HG03159 (cell line): Measurements from ENCODE around the gene RPL13A.

Experiments used
- ATAC-seq: cut with Tn5 transposase; IDR thresholded peaks from one replicate; pipeline ENCODE4 v1.9.1; 2021; ENCODE audit warnings: mild to moderate bottlenecking, moderate library complexity; ENCODE audit not compliant: unreplicated experiment

The RPL13A gene

DNA sequence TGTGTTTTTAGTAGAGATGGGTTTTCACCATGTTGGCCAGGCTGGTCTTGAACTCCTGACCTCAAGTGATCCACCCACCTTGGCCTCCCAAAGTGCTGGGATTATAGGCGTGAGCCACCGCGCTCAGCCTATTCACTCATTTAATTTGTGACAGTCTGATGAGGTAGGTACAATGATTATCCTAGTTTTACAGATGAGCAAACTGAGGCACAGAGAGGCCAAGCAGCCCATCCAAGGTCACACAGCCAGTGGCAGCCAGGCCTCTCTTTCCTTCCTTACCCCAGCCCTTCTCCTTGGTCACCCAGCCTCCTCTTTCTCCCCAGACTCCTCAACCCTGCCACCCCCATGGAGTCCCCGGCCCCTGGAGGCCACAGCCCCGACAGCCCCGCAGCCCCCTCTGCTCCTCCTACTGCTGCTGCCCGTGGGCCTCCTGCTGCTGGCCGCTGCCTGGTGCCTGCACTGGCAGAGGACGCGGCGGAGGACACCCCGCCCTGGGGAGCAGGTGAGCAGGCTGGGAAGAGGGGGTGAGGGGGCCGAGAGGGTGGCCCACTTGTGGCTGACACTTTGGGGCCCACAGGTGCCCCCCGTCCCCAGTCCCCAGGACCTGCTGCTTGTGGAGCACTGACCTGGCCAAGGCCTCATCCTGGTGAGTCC is 7.3 kb upstream of the RPL13A start:
- no peak for ATAC-seq

DNA sequence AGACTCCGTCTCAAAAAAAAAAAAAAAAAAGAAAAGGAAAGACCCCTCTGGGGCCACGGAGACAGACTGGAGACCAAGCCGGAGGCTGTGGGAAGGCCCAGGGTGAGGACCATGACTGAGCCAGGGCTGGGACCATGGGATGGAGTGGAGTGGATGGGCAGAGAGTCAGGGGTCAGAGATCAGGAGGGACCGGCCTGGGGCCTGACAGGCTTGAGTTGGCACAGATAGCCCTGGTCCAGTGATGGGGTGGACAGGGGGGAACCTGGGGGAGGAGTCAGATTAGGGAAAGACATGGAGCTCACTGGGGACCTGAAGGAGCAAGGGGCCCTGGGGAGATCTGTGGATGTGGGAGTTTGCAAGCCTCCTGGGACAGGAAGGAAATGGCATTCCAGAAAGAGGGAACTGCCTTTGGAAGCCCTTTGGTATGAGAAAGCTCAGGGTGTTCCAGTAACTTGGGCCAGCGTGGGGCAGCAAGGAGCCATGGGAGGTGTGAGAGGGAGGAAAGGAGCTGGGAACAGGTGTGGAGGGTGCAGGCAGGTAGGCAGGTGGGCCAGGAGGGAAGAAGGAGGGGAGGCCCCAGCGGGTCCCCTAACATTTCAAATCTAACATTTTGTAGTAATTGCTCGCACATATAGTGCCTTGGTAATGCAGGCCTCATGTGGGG is 6.3 kb upstream of the RPL13A start:
- ATAC-seq, result no peak

DNA sequence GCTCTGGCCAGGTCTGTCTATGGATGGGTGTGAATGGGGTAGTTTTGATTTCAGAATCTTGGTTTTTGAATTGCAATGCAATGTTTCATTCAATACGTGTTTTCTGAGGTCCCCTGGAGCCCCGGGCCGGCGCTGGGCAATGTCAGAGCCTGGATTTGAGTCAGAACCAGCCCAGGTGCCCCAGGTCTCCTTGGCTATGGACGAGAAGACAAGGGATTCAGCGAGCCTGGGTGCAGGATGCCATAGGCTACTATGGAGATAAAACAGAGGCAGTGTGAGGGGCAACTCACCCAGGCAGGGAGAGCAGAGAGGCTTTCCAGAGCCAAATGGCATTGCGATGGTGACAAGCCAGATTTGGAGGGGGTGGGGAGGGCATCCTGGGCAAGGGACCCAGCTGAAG is 1.2 kb upstream of the RPL13A start:
- ATAC-seq, result no peak

DNA sequence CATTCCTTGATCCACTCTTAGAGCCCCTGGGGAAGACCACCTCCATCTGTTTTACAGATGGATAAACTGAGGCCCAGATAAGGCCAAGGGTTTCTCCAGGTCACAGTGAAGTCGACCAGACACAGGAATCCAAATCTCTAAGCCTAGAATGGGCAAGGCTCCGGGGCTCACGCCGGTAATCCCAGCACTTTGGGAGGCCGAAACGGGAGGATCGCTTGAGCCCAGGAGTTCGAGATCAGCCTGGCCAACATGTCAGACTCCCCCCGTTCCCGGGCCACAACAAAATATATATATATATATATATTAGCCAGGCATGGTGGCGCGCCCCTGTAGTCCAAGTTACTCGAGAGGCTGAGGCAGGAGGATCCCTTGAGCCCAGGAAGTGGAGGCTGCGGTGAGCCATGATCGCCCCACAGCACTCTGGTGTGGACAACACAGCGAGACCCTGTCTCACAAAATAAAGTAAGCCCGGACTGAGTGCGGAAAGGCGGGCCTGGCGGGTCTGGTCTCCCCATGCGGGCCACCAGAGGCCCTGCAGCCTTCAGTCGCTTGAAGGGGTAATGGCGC is 615 bp upstream of the RPL13A start:
- ATAC-seq, result no peak

DNA sequence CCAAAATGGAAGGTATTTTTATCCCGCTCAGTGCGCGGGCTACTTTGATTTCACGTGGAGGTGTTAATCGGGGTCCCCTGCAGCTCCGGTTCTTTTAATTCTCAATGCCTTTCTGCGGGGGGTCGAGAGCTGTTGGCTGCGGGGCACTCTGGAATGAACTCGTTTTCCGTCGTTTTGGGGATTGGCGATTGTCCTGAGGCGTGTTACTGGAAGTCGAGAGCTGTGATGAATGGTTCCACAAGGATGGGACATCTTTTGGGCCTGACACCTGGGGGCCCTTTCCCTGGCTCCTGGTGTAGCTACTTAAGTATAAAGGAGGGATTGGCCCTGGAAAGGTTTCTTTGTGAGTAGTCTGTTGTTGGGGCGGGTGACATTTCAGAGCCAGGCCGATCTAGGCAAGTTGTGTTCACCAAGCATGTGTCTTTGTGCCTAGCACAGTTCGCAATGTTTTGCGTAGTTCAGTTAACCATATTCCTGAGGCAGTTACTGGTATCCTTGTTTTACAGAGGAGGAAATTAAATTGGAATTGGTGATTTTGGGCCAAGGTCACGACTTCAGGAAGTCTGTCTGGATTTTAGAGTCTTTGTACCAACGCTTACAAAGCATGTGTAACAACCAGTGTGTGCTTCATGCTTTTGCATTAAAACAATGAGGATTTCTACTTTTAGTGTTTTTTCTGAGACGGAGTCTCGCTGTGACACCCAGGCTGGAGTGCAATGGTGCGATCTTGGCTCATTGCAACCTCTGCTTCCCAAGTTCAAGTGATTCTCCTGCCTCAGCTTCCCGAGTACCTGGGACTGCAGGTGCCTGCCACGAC is 846 bp downstream of the RPL13A start:
- ATAC-seq, result no peak

DNA sequence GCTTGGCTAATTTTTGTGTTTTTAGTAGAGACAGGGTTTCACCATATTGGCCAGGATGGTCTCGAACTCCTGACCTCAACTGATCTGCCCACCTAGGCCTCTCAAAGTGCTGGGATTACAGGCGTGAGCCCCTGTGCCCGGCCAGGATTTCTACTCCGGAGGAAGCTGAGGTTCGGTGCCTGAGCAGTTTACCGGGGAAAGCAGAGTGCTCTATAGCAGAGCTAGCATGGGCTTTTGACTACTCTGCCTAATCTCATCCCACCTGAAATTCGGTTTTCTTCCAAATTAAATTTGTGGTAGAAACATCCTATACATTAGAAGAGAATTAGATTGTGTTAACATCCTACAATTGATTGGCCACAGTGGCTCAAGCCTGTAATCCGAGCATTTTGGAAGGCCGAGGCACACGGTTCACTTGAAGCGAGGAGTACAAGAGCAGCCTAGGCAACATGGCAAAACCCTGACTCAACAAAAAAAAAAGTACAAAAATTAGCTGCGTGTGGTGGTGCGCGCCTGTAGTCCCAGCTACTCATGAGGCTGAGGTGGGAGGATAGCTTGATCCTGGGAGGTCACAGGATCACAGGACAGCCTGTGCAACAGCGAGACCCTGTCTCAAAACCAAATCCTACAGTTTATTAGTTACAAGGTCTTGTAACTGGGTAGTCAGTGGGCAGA is 1.6 kb downstream of the RPL13A start:
- ATAC-seq, result no peak

DNA sequence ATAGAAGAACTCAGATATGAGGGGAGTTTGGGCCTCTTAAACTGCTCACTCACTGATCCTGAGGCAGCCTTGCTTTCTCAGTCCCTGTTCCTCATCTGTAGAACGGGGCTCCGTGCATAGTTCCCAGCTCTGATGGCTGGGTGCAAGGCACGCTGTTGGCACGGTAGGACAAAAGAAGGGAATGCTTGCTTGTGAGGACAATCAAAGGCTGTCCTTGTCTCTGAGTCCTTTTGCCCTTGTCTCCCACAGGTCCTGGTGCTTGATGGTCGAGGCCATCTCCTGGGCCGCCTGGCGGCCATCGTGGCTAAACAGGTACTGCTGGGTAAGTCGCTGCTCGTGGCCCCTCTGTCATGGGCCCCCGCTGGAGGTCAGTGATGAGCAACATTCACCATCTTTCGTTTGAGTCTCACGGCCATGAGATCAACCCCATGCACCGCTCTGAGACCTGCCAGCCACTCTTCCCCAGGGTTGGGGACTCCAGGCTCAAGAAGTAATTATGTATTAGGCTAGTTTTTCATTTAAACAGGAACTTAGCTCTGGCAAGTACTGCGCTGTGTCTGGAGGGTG is 2.3 kb downstream of the RPL13A start:
- ATAC-seq, result no peak

DNA sequence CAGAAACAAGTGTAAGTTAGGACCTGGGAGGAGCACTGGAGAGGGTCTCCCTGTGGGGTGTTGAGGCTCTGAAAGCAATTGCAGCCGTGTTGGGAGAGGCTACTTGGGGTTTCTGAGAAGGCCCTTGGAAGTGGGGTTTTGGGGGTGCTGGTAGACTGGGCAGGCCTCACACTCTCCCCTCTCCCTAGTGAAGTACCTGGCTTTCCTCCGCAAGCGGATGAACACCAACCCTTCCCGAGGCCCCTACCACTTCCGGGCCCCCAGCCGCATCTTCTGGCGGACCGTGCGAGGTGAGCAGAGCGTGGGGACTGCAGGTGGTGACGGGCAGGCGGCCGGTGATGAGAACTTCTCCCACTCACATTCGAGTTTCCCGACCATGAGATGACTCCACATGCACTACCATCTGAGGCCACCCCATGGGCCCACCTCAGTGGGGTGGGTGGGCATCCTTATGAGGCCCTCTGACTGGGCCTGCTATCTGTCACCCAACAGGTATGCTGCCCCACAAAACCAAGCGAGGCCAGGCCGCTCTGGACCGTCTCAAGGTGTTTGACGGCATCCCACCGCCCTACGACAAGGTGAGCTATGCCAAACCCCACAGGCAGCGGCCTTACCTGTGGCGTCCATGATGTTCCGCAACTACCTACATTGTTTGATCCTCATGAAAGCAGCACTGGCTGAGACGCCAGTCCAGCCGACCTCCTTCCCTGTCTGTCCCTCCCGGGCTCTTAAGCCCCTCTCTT is 3.0 kb downstream of the RPL13A start:
- ATAC-seq, result no peak

DNA sequence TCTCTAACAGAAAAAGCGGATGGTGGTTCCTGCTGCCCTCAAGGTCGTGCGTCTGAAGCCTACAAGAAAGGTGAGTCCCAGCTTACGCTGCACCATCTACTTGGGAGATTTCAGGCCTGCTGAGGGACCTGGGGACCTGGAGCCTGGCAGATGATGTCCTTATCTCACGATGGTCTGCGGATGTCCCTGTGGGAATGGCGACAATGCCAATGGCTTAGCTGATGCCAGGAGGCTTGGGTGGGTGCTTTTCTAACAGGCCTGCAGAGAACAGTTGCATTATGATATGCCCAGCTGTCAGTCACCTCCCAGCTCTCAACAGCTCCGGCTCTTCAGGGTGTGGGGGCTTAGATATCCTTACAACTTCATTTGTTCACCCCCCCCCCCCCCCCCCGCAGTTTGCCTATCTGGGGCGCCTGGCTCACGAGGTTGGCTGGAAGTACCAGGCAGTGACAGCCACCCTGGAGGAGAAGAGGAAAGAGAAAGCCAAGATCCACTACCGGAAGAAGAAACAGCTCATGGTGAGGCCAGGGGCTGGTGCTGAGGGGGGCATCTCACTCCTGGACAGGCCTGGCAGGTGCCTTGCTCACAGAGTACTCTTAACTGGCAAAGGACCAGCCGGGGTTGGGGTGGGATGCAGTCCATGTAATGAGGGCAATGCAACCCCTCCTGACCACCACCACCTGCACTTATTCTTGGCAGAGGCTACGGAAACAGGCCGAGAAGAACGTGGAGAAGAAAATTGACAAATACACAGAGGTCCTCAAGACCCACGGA is 3.8 kb downstream of the RPL13A start:
- no peak for ATAC-seq

DNA sequence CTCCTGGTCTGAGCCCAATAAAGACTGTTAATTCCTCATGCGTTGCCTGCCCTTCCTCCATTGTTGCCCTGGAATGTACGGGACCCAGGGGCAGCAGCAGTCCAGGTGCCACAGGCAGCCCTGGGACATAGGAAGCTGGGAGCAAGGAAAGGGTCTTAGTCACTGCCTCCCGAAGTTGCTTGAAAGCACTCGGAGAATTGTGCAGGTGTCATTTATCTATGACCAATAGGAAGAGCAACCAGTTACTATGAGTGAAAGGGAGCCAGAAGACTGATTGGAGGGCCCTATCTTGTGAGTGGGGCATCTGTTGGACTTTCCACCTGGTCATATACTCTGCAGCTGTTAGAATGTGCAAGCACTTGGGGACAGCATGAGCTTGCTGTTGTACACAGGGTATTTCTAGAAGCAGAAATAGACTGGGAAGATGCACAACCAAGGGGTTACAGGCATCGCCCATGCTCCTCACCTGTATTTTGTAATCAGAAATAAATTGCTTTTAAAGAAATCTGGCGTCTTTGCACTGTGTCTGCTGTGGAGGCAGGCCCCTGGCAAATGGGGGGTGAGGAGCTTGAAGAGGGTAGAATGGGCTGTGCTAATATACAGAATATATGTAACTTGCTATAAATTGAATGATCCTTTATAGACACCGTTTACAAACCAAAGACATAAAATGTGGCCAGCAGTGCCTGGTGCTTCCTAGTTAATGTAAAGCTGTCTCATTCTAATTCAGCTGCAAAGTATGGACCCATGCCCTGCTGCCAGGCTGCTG is 4.6 kb downstream of the RPL13A start:
- ATAC-seq, result no peak

DNA sequence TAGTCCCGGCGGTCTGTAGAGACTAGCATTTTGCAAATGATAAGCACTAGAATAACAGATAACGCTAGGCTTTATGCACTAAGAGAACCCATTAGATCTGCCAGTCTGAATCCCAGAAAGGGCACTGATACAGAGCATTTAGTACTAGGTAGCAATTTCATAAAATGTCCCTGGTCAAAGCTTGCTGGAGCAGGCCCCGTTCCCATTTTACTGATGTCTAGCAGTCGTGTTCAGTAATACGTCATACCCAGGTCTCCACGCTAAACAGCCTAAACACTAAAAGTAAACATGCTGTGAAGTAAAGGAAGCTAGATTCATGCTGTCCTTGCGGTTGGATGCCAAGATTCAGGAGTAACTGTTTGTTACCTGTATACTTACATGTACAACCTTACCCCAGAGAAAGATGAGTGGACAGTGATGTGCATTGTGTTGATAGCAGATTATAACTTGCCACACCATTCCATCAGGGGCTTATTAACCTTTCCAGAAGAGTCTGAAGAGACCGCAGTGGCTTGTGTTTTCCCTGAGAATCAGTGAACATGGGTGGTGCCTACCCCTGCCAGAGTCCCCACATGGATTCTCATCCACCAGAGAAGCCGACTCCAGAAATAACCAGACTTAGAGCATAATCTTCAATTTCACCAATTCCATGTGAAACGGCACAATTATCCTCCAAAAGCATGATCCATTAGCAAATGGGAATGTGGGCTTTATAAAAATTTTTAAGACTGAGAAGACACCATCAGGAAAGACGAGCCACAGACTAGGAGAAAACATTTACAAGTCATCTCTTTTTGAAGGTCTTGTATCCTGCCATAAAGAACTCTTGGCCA is 5.4 kb downstream of the RPL13A start:
- no peak for ATAC-seq

DNA sequence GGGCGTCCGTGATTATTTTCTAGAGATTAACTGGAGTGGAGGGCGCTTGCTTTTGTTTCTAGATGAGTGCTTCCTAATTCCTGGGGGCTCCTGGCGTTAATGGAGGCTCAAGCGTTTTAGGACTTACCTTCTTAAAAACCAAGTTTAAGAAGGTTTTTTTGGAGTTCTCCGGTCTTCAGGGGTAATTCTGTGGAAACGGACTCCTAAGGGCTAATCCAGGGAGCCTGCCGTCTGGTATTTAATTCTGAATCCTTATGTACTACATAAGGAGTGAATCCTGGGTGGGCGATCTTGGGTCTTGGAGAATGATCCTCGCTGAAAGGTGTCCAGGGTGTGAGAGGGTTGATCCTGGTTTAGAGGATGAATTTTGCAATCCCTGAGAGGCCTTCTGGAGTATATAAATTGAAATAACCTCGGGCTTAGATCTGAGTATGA is 9.2 kb downstream of the RPL13A start:
- no peak for ATAC-seq

DNA sequence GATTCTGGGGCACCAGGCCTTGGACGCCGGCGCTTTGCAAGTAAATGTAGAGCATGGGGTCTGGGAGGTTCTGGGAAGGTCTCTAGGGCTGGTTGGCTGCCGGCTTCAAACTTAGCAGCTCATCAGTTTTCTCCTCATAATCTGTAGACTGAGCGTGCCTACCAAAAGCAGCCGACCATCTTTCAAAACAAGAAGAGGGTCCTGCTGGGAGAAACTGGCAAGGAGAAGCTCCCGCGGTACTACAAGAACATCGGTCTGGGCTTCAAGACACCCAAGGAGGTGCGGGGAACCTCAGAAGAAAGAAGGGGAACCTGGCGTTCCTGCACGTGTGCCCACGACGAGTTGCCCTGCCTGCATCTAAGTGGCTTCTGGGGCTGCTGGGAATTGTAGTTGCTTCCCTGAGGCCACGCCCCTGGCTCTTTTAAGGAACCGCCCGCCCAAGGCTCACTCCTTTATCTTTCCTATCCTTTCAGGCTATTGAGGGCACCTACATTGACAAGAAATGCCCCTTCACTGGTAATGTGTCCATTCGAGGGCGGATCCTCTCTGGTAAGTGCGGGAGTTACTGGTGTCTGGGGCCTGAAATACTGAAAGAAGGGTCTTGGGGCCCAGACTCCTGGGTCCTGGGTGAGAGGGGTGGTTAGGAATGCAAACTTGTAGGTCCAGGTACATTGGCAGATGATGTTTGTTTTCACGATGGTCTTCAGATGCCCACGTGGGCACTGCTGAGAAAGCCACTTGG is 9.8 kb downstream of the RPL13A start:
- no peak for ATAC-seq

DNA sequence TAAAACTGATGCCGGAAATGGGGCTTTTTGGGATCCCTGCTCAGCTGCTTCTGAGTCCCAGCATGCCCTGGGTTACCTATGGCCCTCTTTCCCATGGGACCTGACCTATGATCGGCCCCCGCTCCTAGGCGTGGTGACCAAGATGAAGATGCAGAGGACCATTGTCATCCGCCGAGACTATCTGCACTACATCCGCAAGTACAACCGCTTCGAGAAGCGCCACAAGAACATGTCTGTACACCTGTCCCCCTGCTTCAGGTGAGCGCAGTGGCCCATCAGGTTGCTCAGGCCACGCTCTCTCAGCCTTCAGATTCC is 10.3 kb downstream of the RPL13A start:
- no peak for ATAC-seq

DNA sequence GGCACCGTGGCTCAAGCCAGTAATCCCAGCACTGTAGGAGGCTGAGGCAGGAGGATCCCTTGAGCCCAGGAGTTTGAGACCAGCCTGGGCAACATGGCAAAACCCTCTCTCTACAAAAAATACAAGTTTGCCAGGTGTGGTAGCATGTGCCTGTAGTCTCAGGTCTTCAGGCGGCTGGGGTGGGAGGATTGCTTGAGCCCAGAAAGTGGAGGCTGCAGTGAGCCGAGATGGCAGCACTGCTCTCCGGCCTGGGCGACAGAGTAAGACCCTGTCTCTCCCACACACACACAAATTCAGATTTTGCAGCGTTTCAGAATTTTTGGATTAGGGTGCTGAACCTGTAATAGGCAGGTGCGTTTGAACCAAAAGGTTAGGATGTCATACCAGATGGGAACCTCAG is 11.1 kb downstream of the RPL13A start:
- no peak for ATAC-seq

DNA sequence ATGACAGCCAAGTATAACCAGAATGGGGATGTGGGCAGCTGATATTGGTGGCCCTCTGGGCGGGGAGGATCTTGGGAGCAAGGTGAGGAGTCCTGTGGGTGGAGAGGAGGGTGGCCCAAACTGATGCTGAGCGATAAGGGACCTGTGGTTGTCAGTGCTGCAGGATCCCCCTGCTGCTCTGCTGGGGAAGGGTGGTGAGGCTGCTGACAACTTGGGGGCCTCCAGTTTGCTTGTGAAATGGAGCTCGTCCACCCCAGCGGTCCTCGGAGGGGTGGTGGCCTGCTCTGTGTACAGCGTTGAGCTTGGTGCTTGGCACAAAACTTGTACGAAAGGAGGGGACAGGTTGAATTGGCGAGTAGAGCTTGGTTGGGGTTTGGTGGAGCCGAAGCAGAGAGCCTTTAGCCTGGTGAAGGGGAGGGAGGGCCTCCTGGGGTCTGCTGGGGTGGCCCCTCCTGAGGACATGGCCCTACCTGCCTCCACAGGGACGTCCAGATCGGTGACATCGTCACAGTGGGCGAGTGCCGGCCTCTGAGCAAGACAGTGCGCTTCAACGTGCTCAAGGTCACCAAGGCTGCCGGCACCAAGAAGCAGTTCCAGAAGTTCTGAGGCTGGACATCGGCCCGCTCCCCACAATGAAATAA is 11.7 kb downstream of the RPL13A start:
- no peak for ATAC-seq
